T-helper 1 cell treated with Interleukin-12 subunit alpha and Interleukin-12 subunit beta and Interleukin-4 antibody, amounts not matched to agents 30 ng/mL and 1 ng/mL, for 36 hours (primary cell): ENCODE measurements around the gene MYRFL. TPM values are rescaled to one million over a fixed set of nuclear protein-coding genes. Genes with fewer than 3 reads are reported as not detected.
"Not testable (repeated sequence)": the region's sequence is repeated elsewhere in the genome, so short reads cannot be mapped to it uniquely, and the experiment has no call there.

Experiments used
- intact Hi-C: fragments of 100-400 bp; cut with micrococcal nuclease; formaldehyde crosslinking; loops from one replicate; pipeline ENCODE4 v1.15.1; 2024
- total RNA-seq: library from RNA; stranded (reverse); gene quantifications from 2 replicates; pipeline ENCODE4 v1.2.3, GENCODE V29; 2022

MYRFL gene
- 0.10 TPM in 1 of 2 replicates, not detected in the other for total RNA-seq

- intact Hi-C loops = no loop called here
Observed at GRCh38 chr12:69824966-69825560, at the start of gene MYRFL. Gene MYRFL, plus strand, starts transcription at chr12:69825227. Its CDS starts 291 bp downstream, at chr12:69825518.

- intact Hi-C loops = loop anchor here (5.0 kb wide), 1 partner anchor 952 kb away; no protein-coding TSS in a partner anchor
Observed at GRCh38 chr12:69779928-69780327, 45.1 kb upstream of the MYRFL start.

GRCh38 chr12:69783365-69783764 is 41.7 kb upstream of the MYRFL start:
- intact Hi-C loops = loop anchor here (5.0 kb wide), 1 partner anchor 949 kb away; no protein-coding TSS in a partner anchor

GRCh38 chr12:69789351-69789750 is 35.7 kb upstream of the MYRFL start:
- intact Hi-C loops = no loop called here

- intact Hi-C loops = no loop called here
Observed at GRCh38 chr12:69792533-69792932, 32.5 kb upstream of the MYRFL start.

- intact Hi-C loops = not testable (repeated sequence)
Observed at GRCh38 chr12:69807101-69807897, 17.7 kb upstream of the MYRFL start.

- intact Hi-C loops = no loop called here
Observed at GRCh38 chr12:69810870-69811498, 14.0 kb upstream of the MYRFL start.

GRCh38 chr12:69816082-69816481 is 8.9 kb upstream of the MYRFL start:
- intact Hi-C loops = no loop called here

- intact Hi-C loops = no loop called here
Observed at GRCh38 chr12:69821032-69821455, 4.0 kb upstream of the MYRFL start.

- intact Hi-C loops = no loop called here
Observed at GRCh38 chr12:69821456-69822159, 3.4 kb upstream of the MYRFL start.

- intact Hi-C loops = no loop called here
Observed at GRCh38 chr12:69822201-69822860, 2.7 kb upstream of the MYRFL start.

GRCh38 chr12:69824028-69824427 is 999 bp upstream of the MYRFL start:
- intact Hi-C loops = no loop called here

GRCh38 chr12:69828897-69829296 is 3.9 kb downstream of the MYRFL start:
- intact Hi-C loops = no loop called here

- intact Hi-C loops = no loop called here
Observed at GRCh38 chr12:69833696-69834095, 8.7 kb downstream of the MYRFL start.

GRCh38 chr12:69834147-69834546 is 9.1 kb downstream of the MYRFL start:
- intact Hi-C loops = no loop called here

- intact Hi-C loops = no loop called here
Observed at GRCh38 chr12:69834576-69834975, 9.5 kb downstream of the MYRFL start.

- intact Hi-C loops = no loop called here
Observed at GRCh38 chr12:69835081-69835480, 10.1 kb downstream of the MYRFL start.

GRCh38 chr12:69836015-69836414 is 11.0 kb downstream of the MYRFL start:
- intact Hi-C loops = no loop called here

- intact Hi-C loops = no loop called here
Observed at GRCh38 chr12:69837191-69837590, 12.2 kb downstream of the MYRFL start.

- intact Hi-C loops = no loop called here
Observed at GRCh38 chr12:69837657-69838415, 12.8 kb downstream of the MYRFL start.
